Right atrium auricular region (tissue), 2 donors: ENCODE measurements around the gene JARID2. TPM values are rescaled to one million over a fixed set of nuclear protein-coding genes. Genes with fewer than 3 reads are reported as not detected.

Experiments used
- DNase-seq: peaks from one replicate; pipeline ENCODE4 v3.0.0-alpha.2; 2019; ENCODE audit warnings: low spot score
- H3K27ac ChIP-seq, 2 donors: fragments of 200-600 bp; sonication (generic); 1 replicate in 1 of 2; 2 replicates in 1 of 2; pipeline ENCODE4 v1.5.1; 2016 to 2019
- H3K27me3 ChIP-seq, 2 donors: fragments of 200-600 bp; sonication (generic); one replicate each; pipeline versions ENCODE4 v1.5.1 to v1.6.0; 2017 to 2019
- H3K36me3 ChIP-seq: fragments of 200-600 bp; sonication (generic); one replicate; pipeline ENCODE4 v1.5.1; 2016
- H3K4me1 ChIP-seq, 2 donors: fragments of 200-600 bp; sonication (generic); one replicate each; pipeline versions ENCODE4 v1.5.1 to v1.6.0; 2017 to 2019
- H3K4me3 ChIP-seq, 2 donors: fragments of 200-600 bp; sonication (generic); 1 replicate in 1 of 2; 2 replicates in 1 of 2; pipeline ENCODE4 v1.5.1; 2017 to 2019; ENCODE audit warnings: mild to moderate bottlenecking in 1 of 2, moderate library complexity in 1 of 2
- H3K9me3 ChIP-seq, 2 donors: fragments of 200-600 bp; sonication (generic); one replicate each; pipeline ENCODE4 v1.5.1; 2019
- total RNA-seq, 2 donors: library from RNA; depleted of rRNA; stranded (reverse); fragments of >200 nt; gene quantifications; one replicate each; pipeline ENCODE4 v1.1.0, GENCODE V29; 2016
- TF ChIP-seq, protein P1 (sequence below), 2 donors: fragments of 200-600 bp; sonication (generic); IDR thresholded peaks; one replicate each; pipeline ENCODE4 v1.5.1; 2019; ENCODE audit warnings: antibody characterized with exemption in 2 of 2

The JARID2 gene
- total RNA-seq, 2 donors from 2014 or later = 6.5 to 6.7 TPM

DNA sequence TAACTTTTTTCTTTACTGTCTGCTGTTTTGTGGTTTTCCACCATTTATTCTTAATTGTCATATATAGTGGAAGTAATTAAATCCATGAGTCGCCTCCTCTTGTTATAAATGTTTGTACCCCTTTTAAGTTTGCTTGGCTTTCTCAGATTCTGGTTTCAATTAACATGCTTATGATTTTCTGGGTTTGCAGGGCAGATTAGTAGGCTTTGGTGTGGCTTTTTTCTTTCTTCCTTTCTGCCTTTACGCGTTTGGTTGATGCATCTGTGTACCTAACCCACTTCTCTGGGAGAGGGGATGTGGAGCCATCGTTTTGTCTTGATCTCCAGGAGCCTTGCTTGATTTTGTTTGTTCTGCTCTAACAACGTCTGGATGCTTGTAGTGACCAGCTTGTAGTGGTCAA, 100.4 kb downstream of the JARID2 start:
- H3K36me3 ChIP-seq = no peaks in the 10 kb centered on the region
- H3K4me1 ChIP-seq = peaks cover 0 to 20% of the 10 kb centered on the region in 2 donors
- H3K9me3 ChIP-seq = no peaks in the 10 kb centered on the region
- no peak for DNase-seq
- TF ChIP-seq, protein P1, sequence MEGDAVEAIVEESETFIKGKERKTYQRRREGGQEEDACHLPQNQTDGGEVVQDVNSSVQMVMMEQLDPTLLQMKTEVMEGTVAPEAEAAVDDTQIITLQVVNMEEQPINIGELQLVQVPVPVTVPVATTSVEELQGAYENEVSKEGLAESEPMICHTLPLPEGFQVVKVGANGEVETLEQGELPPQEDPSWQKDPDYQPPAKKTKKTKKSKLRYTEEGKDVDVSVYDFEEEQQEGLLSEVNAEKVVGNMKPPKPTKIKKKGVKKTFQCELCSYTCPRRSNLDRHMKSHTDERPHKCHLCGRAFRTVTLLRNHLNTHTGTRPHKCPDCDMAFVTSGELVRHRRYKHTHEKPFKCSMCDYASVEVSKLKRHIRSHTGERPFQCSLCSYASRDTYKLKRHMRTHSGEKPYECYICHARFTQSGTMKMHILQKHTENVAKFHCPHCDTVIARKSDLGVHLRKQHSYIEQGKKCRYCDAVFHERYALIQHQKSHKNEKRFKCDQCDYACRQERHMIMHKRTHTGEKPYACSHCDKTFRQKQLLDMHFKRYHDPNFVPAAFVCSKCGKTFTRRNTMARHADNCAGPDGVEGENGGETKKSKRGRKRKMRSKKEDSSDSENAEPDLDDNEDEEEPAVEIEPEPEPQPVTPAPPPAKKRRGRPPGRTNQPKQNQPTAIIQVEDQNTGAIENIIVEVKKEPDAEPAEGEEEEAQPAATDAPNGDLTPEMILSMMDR (IDR thresholded peaks at IDR 0.05) = no peak
- H3K4me3 ChIP-seq = no peak overlapping the region
- H3K27ac ChIP-seq = no peak overlapping the region
- no peaks in the 10 kb centered on the region for H3K27me3 ChIP-seq

DNA sequence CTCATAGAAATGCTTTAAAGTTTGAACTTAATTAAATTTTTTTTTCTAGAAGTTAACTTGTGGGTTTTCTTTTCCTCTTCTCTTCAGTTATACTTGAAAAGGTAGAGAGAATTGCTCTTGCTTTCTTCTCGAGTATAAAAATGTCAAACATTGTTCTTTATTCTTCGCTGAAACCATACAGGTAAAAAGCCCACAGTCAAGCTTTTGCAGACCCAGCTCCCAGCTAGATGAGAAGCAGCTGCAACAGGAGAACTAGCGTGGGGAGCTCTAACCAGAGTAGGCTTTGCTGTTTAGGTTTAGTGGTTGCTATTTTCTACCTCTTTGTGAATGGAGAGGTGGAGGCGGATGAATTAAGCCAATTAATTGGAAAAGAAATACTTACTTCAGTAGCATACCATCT, 102.7 kb downstream of the JARID2 start:
- Histone ChIP-seq H3K4me1 (peaks cover 0 to 30% of the 10 kb centered on the region in 2 donors), H3K9me3 (no peaks in the 10 kb centered on the region), H3K4me3 (no peak overlapping the region), H3K27me3 (no peaks in the 10 kb centered on the region), H3K27ac (no peak overlapping the region), H3K36me3 (no peaks in the 10 kb centered on the region)
- no peak for DNase-seq
- TF ChIP-seq, protein P1 (IDR thresholded peaks at IDR 0.05) = no peak

DNA sequence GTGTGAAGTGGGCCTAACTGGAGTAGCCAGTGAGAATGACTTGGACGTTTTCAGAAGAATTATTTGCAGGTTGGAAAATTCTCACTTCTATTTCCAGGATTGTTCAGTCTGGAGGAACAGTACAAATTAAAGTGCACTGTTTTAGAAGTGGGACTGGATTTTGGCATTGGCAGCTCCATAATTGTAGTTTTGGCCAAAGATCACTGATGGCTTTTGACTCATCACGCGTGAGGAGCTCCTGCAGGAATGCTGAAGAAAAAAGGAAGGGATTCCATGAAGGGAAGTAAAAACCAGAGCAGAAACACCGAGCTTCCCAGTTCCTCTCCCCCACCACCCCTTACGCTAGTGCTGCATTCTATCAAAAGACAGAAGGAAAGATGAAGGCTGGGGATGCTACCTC, 103.5 kb downstream of the JARID2 start:
- H3K27ac ChIP-seq = no peak overlapping the region
- DNase-seq = no peak
- no peaks in the 10 kb centered on the region for H3K36me3 ChIP-seq
- H3K27me3 ChIP-seq = no peaks in the 10 kb centered on the region
- no peak overlapping the region for H3K4me3 ChIP-seq
- no peaks in the 10 kb centered on the region for H3K9me3 ChIP-seq
- H3K4me1 ChIP-seq = peaks cover 0 to 28% of the 10 kb centered on the region in 2 donors
- TF ChIP-seq, protein P1 (IDR thresholded peaks at IDR 0.05) = no peak

DNA sequence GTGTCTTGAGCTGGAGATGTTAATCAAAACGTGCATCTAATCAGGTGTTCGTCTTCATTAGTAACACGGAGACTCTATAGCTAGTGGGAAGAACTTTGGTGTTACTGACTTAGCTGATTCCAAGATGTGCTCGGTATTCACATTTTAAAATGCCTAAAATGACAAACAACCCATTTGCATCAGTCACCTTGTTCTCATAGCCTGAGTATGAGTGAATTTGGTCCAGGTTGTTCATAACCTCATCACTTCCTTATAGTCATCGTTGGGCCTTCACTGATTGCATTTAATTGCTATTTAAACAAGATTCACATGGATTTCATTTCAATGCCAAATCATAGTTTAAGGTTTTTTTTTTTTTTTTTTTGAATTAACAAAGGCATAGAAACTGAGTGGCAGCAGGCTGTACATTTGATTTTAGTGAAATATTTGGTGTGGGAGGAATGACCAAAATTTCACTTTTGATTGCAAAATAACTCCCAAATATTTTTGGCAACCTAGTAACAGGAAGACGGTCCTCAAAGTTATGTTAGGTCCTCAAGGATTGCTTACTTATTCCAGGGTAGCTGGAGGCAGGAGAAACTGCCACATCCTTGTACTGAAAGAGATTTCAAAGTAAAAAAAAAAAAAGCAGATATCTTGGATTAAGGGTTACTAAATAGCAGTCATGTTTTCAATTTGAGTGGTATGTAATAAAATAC, 104.7 kb downstream of the JARID2 start:
- no peaks in the 10 kb centered on the region for H3K27me3 ChIP-seq

DNA sequence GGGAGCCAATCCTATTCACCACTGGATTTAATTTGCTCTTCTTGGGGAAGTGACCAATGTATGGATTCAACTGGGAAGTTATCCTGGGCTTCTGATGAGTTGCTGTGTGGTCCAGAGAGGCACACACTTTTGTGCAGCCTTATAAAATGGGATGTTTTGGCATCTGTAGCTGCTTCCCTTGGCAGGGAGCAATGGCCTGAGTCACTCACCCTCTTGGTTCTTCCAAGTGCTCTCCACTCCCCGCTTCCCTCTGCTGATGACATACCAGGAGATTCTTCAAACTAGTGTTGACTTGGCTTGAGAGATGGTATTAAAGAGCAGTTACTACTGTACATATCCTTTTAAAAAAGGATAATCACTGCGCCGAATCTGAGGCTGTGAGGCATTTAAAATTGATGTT, 105.8 kb downstream of the JARID2 start:
- Histone ChIP-seq H3K4me3 (no peak overlapping the region), H3K27me3 (no peaks in the 10 kb centered on the region), H3K36me3 (no peaks in the 10 kb centered on the region), H3K4me1 (peaks cover 0 to 27% of the 10 kb centered on the region in 2 donors), H3K9me3 (no peaks in the 10 kb centered on the region), H3K27ac (no peak overlapping the region)
- peak; percentile 74 for DNase-seq
- TF ChIP-seq, protein P1 (IDR thresholded peaks at IDR 0.05) = no peak

More for the DNA sequence above, 104.7 kb downstream of the JARID2 start:
- no peaks in the 10 kb centered on the region for H3K36me3 ChIP-seq
- no peaks in the 10 kb centered on the region for H3K9me3 ChIP-seq
- no peak overlapping the region for H3K27ac ChIP-seq
- TF ChIP-seq, protein P1 (IDR thresholded peaks at IDR 0.05) = no peak
- no peak for DNase-seq
- H3K4me1 ChIP-seq = peaks cover 0 to 21% of the 10 kb centered on the region in 2 donors
- H3K4me3 ChIP-seq = no peak overlapping the region

DNA sequence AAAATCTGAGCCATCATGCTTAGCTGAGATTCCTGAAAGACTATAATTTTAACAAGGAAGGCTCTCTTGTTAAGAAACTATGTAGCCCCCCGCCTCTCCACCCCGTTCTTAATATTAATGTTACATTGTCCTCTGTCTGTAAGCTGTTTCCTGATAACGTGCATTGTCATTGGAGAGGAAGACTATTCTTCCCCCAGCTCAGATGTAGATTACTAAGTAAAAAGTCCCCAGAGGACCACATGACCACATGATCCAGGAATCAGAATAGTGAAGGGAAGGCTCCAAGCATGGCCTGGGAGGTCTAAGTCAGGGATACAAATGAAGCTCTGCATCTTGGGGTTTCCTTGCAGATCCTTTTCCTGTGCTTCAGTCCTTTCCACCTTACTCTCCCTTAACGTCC, 106.4 kb downstream of the JARID2 start:
- no peak for DNase-seq
- TF ChIP-seq, protein P1 (IDR thresholded peaks at IDR 0.05) = no peak
- Histone ChIP-seq H3K4me1 (peaks cover 0 to 30% of the 10 kb centered on the region in 2 donors), H3K36me3 (no peaks in the 10 kb centered on the region), H3K27me3 (no peaks in the 10 kb centered on the region), H3K9me3 (no peaks in the 10 kb centered on the region), H3K4me3 (no peak overlapping the region), H3K27ac (no peak overlapping the region)
